HG03060 (cell line): Measurements from ENCODE around the gene DYNC1LI2.

Experiments
- ATAC-seq: cut with Tn5 transposase; IDR thresholded peaks from one replicate; pipeline ENCODE4 v1.9.1; 2021; ENCODE audit warnings: low read depth, moderate number of reproducible peaks; ENCODE audit not compliant: unreplicated experiment

DYNC1LI2 gene

DNA sequence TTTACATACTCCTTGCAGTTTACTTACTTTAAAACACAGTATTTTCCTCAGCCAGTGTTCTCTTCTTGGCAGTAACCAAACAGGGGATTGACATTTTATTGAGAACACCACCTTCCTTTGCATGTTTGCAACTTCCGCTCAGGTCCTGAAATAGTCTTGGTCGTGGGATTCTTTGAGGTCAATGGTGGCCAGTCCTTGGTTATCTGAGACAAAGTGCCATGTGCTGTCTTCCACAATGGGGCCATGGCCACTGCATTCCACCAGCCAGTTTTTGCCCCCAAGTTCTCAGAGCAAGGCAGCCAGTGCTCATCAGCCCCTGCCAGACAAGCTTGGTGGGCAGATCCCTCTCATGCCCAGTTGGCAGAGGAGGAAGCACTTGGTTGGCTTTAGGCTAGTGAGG, 77.7 kb downstream of the DYNC1LI2 start:
- no peak for ATAC-seq
